ENCODE results near the gene SLC38A9. TPM values are rescaled to one million over a fixed set of nuclear protein-coding genes. Genes with fewer than 3 reads are reported as not detected.

SLC38A9 gene
- 107 TPM for total RNA-seq

DNA sequence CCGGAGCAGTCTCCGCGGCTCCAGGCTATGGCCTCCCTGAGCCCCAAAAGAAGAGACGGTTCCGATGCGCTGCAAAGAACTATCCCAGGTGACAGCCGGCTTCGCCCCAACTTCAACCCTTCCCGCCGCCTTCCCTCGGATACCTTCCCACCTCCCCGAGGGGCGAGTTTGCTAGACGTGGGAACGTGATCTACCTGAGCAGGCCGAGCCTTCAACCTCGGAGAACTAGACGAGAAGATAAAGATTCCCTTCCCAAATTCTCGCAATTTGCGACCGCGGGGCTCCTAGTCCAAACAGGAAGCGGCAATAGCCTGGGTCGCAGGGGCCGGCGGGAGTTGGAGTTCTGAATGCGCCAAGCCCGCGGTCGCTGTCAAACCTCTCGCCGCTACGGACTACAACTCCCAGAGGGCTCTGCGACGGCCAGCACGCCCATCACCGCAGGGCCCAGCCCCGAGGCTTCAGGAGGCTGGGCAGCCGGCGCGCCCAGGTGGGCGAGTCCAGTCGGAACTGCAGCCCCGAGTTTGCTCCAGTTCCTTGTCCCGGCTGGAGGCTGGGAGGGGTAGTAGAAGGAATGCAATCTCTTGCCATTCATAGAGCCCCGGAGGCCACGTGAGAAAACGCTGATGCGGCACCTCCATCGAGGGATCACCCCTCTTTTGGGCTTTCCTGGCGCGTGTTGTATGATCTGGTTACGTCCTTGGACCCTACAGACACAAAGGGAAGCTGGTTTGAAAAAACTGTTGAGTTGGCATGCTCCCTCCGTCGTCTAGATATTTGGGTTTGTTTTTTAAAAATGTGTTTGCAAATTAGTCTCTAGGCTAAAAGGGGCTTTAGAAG is at the start of gene SLC38A9:
SLC38A9 (minus strand) TSS at position 302 of the 837 bp plus-strand sequence. CDS start 14,366 bp downstream, outside the sequence.

DNA sequence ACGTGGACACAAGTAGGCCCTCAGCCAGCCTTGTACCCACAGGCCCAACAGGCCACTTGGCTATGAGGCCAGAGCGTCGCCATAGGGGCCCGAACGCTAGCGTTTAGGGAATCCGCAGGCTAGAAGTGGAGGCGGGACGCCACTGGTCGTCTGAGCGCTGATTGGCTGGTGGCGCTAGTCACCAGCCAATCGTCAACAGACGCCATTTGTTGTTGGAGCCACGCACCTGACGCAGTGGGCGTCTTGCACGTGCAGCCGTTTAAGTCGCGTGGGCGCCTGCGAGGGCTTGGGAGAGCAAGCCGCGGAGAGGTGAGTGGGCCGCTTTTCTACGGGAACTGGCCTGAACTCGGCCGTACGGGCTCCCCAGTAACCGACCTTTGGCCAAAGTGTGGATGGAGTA is 25.7 kb upstream of the SLC38A9 start, which contains the start of gene DDX4:
DDX4 (plus strand) TSS at position 269 of the 400 bp plus-strand sequence. CDS start 903 bp downstream, outside the sequence.

Small RNAs within 50 kb of the gene (small RNA-seq; reads per million reads assigned to genes)
- gene AC016632.1 (ENCODE audit: low replicate concordance), result not detected

Other genes starting within 250 kb of the SLC38A9 start
- gene PLPP1, start 177.4 kb downstream of the SLC38A9 start, total RNA-seq, result 44.4 TPM
- gene DDX4, start 25.7 kb upstream of the SLC38A9 start, total RNA-seq, result 0.31 TPM
- gene IL31RA, start 139.0 kb upstream of the SLC38A9 start, total RNA-seq, result not detected

Data from parietal lobe (tissue), 2 donors.